Measurements from ENCODE around the gene ULK1. TPM values are rescaled to one million over a fixed set of nuclear protein-coding genes. Genes with fewer than 3 reads are reported as not detected.
"Not testable (repeated sequence)": the region's sequence is repeated elsewhere in the genome, so short reads cannot be mapped to it uniquely, and the experiment has no call there.

The ULK1 gene
- total RNA-seq, 1 donor from 2014 or later: 11.2 TPM

DNA sequence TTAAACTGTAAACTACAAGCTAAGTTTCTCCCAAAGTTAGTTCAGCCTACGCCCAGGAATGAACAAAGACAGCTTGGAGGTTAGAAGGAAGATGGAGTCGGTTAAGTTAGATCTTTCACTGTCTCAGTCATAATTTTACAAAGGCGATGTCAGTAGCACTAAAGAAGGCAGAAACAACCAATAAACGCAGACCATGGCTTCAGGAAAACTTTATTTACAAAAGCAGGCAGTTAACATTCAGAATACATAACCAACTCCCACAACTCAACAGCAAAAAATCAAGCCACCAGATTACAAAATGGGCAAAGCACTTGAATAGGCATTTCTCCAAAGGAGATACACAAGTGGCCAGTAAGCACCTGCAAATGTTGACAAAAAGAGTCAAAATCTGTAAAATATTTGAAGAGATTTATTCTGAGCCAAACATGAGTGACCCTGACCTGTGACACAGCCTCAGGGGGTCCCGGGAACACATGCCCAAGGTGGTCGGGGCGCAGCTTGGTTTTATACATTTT, 8.8 kb upstream of the ULK1 start:
- no peak for DNase-seq (ENCODE audit: low read depth)

DNA sequence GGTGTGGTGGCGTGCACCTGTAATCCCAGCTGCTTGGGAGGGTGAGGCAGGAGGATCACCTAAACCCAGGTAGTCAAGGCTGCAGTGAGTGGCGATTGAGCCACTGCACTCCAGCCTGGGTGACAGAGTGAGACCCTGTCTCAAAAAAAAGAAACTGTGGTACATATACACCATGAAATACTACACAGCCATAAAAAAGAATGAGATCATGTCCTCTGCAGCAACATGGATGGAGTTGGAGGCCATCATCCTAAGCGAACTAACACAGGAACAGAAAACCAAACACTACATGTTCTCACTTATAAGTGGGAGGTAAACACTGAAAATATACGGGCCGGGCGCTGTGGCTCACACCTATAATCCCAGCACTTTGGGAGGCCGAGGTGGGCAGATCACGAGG, 2.7 kb upstream of the ULK1 start:
- not testable (repeated sequence) for DNase-seq (ENCODE audit: low read depth)

DNA sequence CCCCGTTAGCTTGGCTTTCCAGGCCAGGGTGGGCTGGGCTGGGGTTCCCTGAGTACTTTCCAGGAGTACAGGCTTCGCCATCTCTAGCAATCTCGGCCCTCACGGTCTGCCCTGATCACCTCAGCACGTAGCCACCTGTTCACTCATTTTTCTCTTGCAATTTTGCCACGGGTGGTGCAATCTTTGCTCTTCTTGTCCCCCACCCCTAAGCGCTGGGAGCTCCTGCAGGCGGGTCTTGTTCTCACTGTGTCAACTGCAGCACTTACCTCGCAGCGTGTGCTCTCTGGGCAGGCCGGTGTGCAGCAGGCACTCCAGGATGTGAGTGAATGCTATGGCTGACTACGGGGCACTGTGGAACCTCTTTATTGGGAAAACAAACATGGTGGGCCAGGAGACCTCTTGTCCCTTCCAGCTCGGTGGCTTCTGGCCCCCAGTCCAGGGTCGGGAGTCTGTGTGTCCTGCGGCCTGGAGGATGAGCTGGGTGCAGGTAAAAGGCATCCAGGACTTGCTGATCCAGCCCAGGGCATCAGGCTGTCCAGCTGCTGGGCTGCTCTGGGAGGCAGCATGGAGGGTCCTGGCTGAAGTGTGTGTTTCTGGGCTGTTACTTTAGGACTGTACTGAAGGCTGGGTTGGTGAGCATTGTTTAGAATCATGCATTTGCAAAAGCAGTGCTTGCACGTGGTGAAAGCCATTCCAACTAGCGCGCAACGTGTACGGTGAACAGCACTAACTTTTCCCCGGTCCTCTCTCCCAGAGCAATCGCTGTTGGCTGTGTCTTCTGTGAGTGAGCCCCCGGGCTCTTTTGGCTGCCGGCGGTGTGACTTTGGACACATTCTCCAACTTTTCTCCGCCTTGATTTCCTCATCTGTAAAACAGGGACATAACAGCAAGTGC, 1.5 kb upstream of the ULK1 start:
- no peak for DNase-seq (ENCODE audit: low read depth)

DNA sequence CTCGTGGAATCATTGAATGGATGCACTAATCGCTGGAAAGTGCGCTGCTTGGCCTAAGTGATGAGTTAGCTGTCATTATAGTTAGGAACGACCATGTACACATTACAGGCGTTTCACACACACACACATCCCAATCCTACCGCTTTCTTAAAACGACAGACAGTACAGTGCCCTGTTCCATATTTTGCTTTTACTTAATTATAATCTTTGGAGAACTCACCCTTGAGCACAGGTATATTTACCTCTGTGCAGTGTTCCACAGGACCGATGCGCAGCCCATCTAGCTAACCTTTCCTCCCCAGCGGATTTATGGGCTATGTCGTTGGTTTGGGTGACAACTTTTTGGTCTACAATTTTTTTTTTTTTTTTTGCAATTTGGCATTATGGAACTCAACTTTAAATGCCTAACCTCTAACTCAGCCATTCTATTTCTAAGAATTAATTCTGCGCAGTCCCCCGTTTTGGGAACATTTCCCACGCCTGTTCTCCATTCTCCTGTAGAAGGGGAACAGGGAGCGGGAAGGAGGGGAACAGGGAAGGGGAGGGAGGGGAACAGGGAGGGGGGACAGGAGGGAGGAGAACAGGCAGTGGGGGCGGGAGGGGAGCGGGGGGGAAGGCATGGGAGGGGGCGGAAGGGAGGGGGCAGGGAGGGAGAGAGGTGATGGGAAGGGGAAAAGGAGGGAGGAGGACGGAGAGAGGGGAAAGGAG, 663 bp upstream of the ULK1 start:
- DNase-seq (ENCODE audit: low read depth): no peak

DNA sequence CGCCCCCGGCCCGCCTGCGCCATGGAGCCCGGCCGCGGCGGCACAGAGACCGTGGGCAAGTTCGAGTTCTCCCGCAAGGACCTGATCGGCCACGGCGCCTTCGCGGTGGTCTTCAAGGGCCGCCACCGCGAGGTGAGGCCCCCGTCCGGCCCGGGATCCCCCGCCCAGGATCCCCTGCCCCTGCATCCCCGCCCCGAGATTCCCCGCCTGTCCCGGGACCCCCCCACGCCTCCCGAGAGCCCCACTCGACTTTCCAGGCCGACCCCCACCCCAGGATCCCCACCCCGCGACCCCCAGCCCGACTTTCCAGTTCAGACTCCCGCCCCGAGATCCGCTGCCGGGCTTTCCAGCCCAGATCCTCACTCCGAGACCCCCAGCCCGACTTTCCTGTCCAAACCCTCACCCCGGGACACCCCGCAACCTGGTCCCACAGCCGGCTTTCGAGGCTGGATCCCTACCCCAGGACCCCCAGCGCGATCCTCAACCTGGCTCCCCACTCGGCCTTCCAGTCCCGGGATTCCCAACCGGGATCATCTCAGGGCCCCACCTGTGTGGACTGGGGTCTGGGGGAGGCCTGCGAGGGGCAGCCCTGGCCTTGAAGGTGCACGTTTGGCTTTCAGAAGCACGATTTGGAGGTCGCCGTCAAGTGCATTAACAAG, 688 bp downstream of the ULK1 start:
- no peak for DNase-seq (ENCODE audit: low read depth)

DNA sequence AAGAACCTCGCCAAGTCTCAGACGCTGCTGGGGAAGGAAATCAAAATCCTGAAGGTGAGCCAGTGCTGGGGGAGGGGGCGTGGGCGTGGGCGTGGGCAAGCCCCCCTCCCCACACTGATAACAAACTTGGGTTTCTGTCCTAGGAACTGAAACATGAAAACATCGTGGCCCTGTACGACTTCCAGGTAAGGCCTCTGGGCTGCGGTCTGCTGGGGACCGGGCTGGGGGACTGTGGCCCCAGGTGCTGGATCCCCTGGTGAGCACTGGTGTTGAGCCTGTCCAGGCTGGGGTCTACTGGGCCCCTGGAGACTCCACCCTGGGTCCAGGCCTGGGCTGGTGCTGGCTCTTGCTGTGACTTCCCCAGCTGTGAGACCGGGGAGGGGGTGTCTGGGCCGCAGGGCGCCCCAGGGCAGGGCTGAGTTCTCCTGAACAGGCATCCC, 1.2 kb downstream of the ULK1 start:
- DNase-seq (ENCODE audit: low read depth): no peak

DNA sequence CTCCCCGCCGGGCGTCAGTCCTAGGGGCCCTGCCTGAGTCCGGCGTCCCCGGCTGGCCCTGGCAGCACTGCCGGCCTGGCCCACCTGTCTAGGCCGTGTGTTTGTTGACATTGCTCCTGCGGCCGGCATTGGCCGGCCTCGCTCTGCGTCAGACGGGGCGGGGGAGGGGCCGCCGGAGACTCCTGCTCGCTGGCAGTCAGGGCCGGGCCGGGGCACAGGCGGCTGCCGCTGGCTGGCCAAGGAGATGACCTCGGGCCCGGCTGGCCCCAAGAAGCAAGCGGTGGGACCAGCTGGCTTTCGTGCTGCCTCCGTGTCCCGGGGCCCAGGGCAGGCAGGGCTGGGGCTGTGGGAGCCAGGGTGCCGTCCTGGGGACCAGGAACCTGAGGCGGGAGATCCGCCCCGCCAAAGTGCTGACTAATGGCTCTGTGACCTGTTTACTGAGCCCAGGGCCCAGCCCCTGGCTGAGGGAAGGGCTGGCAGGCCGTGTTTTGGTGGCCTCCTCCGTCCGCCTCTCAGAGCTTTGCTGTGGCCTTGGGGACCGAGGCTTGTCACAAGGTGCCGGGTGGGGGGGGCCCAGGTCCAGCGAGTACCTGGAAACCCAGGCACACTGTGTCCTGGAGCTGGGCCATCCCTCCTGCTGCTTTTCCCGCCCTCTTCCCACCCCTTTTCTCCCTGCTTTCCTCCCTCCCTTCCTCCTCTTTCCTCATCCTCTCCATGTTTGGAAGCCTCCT, 1.8 kb downstream of the ULK1 start:
- DNase-seq (ENCODE audit: low read depth): peak; percentile 93

DNA sequence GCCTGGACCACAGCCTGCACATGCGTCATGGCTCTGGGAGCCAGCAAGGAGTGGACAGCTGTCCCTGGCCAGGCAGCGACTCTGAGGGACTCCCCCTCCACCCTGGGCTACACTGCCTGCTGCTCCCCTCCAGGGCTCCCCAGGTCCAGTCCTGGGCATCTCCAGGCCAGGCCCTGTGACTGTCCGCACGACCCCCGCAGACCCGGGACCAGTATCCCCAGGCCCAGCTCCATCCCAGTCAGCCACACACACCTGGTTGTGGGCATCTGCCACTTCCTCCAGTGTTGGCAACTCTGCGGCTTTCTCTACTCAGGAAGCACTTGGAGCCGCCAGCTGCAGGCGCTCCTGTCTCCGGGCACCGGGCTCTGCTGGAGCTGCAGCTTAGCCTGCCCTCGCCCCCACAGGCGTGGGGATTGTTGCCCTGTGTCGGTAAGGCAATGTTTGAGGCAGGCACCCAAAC, 2.4 kb downstream of the ULK1 start:
- peak; percentile 96 for DNase-seq (ENCODE audit: low read depth)

DNA sequence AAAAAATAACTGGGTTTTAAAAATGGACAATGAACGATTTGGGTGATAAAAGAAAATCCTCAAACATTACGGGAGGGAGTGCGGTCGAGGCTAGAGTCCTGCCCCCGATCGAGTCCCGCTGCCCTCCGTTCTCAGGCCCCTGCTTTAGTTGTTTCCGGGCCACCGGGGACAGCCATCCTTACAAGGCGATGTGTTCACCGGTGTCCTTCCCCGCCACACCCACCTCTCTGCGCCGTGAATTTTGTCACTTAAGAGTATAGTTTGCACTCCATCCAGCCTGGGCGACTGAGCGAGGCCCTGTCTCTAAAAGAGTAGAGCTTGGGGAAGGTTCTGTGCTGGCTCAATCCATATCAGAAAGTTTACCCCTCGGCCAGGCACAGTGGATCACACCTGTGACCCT, 2.9 kb downstream of the ULK1 start:
- DNase-seq (ENCODE audit: low read depth): no peak

DNA sequence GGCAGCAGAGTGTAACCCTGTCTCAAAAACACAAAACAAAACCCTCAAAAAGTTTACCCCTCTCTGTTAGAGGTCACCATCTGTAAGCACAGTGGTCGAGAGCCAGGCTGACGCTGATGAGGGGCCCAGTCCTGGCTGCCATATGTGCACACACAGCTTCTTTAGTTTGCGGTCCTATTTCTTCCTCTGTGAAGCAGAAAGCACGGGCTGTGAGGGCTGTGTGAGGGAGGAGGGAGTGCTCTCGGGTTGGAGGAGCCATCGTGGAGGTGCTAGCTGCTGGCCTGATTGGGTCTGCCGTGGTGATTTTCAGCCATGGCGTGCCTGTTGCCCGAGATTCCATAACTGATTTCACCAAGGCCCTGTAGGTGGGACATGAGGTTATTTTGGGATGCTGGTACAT, 3.5 kb downstream of the ULK1 start:
- no peak for DNase-seq (ENCODE audit: low read depth)

DNA sequence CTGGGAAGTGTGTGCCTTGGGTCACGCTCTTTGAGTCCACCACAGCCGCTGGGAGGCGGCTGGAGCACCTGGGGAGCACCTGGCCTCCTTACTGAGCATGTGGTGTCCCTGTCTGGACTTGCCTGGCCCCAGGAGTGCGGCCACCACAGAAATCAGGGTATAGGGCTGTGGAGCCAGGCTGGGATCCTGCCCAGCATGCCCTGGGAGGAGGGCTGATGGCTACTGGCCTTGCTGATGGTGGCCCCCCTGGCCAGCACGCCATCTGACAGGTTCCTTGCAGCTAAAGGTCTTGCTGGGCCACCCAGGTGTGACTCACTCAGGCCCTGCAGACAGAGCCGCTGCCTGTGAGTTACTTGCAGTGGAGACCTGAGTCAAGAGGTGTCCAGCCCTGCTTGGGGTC, 6.0 kb downstream of the ULK1 start:
- DNase-seq (ENCODE audit: low read depth): no peak

DNA sequence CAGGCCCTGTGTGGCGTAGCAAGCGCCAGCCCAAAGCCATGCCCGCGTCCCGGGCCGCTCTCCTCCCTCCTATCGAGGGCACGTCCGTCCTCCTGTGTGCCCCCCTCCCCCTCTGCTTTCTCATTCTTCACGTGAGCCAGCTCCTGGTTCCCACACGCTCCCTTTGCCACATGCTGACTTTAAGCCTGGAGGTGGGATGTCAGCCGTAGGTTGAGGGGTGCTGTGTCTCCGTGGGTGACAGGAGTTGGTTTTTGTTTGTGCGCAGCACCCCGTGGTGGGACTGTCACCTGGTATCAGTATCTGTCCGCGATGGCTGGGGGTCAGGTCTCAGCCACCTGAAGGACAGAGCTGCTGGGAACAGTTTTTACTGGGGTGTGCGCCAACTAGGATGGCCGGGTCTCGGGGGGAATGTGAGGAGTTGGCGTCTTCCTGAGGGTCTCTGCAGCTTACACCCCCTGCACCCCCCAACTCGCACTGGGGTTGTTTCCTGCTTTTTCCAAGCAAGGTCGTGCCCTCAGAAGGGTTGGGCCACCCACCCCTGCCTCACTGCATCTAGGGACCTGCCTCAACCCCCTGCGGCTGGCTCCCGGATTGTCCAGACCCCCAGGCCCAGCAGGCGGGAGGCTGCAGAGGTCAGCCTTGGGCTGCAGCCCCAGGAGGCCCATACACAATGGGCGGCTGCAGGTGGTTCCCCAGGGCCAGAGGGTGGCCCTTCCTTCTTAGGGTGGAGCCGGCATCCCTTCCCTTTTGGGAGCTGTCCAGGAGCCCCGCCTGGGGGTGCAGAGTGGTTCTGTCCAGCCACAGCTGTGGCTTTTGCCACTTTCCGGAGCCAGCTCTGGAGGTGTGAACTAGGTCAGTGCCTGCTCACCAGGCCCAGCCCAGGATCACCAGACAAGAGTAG, 7.3 kb downstream of the ULK1 start:
- peak; percentile 76 for DNase-seq (ENCODE audit: low read depth)

DNA sequence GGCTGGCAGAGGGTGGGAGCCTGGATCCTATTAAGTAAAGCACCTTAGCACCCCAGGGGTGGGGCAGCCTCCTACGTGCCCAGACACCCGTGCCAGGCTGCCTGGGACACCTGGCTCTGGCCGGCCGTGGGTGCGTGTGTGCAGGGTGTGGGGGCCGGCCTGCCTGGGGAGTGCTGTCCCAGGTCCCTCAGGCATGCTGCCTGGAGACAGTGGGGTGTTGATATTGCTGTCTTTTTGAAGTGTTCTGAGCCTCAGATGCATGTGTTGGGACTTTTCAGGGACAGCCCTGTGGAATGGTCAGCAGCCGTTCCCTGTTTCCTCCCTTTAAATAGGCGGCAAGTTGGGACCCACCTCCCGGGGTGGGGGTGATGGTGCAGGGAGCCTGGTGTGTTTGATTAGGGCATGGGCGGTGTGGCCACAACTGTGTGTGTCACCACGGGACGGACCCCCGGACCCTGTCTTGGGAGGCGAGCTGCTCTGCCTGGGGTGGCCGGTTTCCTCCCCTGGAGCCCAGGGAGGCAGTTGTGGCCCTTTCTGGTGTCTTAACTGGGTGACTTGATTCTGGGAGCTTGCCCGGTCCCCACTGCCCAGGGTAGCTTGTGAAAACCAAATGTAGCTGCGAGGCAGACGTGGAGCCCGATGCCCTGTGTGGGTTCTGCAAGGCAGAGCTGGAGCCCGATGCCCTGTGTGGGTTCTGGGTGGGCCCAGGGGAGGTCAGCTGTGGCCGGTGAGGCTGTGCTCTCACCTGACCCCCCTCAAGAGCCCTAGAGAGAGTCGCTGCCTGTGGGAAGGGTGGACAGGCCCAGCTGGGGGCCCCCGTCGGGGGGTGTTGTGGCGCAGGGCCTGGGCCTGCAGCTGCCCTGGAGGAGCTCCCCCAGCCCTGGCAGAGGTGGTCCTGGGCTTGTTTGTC, 8.2 kb downstream of the ULK1 start:
- no peak for DNase-seq (ENCODE audit: low read depth)

DNA sequence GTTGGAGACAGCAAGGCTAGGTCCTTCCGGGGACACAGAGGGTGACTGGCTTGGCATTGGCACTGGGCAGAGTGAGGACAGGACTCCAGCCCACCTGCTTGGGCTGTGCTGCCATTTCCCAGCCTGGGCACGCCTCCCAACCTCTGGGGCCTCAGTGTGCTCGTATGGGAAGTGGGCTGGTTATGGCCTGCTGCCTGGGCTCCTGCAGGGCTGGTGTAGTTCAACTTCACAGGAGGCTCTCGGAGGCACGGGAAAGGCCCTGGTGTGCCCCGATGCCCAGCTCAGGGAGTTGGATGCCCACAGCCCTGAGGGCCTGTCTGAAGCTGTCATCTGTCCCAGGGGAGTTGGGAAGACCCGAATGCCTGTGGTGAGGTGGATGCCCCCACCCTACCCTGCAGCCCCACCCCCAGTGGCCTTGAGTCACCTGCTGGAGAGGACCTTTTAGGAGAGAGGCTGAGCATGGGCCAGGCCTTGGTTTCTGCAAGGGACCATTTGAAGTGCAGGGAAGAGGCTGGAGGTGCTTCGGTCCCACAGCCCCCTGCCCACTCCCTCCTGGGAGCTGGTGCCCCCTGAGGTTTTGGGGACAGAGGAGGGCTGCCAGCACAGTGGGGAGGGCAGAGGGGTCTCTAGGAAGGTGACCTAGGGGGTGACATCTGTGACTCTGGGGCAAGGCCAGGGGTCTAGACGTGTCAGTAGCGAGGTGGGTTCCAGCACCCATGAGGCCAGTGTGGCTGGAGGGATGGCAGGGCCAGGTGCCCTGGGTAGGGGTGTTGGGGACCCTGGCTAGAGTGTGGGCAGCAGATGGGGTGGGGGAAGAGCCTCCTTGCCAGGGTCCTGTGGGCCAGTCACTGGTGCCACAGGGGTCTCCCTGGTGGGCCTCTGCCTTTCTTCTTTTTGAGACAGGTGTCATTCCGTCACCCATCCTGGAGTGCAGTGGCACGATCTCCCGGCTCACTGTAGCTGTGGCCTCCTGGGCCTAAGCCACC, 9.1 kb downstream of the ULK1 start:
- DNase-seq (ENCODE audit: low read depth): peak; percentile 79

DNA sequence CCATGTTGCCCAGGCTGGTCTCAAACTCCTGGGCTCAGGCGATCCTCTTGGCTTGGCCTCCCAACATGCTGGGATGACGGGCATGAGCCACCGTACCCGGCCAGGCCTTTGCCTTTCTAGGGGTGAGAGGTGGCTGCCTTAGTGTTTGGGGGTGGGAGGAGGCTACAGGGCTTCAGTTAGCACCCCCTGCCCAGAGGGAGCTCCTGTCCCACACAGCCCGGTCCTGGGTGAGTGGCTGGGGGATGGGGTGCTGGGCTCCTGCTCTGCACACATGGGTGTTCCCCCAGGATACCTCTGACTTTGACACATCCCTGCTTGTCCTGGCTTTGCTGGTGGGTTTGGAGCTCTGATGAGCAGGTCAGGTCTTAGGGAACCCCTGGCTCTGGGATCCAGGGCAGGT, 9.9 kb downstream of the ULK1 start:
- no peak for DNase-seq (ENCODE audit: low read depth)

DNA sequence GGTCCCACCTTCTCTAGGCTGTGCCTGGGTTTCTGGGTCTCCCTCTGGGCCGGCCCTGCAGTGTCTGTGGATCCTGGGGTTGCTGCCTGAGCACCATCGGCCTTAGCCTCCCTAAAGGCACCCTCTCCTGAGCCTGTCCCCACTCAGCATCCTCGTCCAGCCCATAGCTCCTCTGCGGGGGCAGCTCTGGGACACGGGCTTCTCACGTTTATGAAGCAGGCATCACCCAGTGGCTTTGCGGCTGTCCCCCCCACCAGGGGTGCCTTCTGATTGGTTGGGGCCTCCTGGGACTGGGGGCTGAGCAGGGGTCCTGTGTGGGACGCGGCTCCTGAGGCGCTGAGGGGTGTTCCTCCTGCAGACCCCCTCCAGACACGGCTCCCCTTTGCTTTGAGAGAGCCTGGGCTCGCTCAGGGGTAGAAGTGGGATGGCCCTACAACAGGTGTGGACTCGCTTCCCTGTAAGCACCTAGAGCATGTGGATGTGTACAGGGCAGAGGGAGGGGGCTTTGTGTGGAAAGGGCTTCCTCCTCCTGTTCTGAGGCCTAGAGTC, 10.7 kb downstream of the ULK1 start:
- no peak for DNase-seq (ENCODE audit: low read depth)

DNA sequence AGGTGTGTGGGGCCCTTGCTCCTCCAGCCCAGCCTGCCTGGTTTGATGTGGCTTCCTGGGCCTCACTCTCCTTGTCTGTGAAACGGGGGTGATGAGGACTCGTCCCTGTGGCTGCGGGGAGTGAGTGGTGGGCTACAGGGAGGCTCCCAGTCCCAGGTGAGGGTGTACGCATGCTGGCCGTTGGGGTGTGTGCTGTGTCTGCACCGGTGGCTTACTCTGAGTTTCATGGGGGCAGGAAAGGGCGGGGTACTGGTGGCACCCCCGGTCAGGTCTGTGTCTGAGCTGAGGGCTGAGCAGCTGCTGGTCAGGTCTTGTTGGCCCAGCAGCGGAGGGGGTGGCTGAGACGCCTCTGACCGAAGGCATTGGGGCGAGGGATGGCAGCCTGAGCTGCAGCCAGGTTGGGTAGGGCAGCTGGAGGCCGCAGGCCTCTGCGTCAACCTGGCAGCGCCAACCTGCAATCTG, 11.2 kb downstream of the ULK1 start:
- no peak for DNase-seq (ENCODE audit: low read depth)
